Measurements from ENCODE around the gene HIRA.

HIRA gene

GRCh38 chr22:19434829-19435580 lies 3.5 kb upstream of the HIRA start:
- no peak for TF ChIP-seq POLR2A (IDR thresholded peaks at IDR 0.05; ENCODE audit: low read depth, low read length)
- no peak for TF ChIP-seq POLR2AphosphoS5 (IDR thresholded peaks at IDR 0.05; ENCODE audit: low read depth, low read length)
- no peak for TF ChIP-seq TAF1 (IDR thresholded peaks at IDR 0.05; ENCODE audit: borderline replicate concordance, low read depth, low read length)
- DNase-seq (ENCODE audit: insufficient read length) = no peak
- no peak for FAIRE-seq

- no peak for TF ChIP-seq POLR2A (IDR thresholded peaks at IDR 0.05; ENCODE audit: low read depth, low read length)
- TF ChIP-seq POLR2AphosphoS5 (IDR thresholded peaks at IDR 0.05; ENCODE audit: low read depth, low read length) = no peak
- TF ChIP-seq TAF1 (IDR thresholded peaks at IDR 0.05; ENCODE audit: borderline replicate concordance, low read depth, low read length) = no peak
- FAIRE-seq (no peak), DNase-seq (ENCODE audit: insufficient read length) (no peak)
Measured at GRCh38 chr22:19434401-19434800, 2.9 kb upstream of the HIRA start.

GRCh38 chr22:19432133-19432851 lies 759 bp upstream of the HIRA start, which contains the start of gene MRPL40:
Gene MRPL40, plus strand, starts transcription at chr22:19432545. Its CDS starts 10 bp downstream, at chr22:19432555.
- peak; percentile 82 for TF ChIP-seq TAF1 (IDR thresholded peaks at IDR 0.05; ENCODE audit: borderline replicate concordance, low read depth, low read length)
- peak; percentile 96 for TF ChIP-seq POLR2AphosphoS5 (IDR thresholded peaks at IDR 0.05; ENCODE audit: low read depth, low read length)
- TF ChIP-seq POLR2A (IDR thresholded peaks at IDR 0.05; ENCODE audit: low read depth, low read length) = peak; percentile 95
- DNase-seq (ENCODE audit: insufficient read length) = peak; percentile 91
- FAIRE-seq = peak; percentile 99

GRCh38 chr22:19430890-19431541 lies 517 bp downstream of the HIRA start:
- FAIRE-seq = no peak
- TF ChIP-seq POLR2A (IDR thresholded peaks at IDR 0.05; ENCODE audit: low read depth, low read length) (no peak), TAF1 (IDR thresholded peaks at IDR 0.05; ENCODE audit: borderline replicate concordance, low read depth, low read length) (no peak), POLR2AphosphoS5 (IDR thresholded peaks at IDR 0.05; ENCODE audit: low read depth, low read length) (no peak)
- peak; percentile 28 for DNase-seq (ENCODE audit: insufficient read length)

GRCh38 chr22:19429950-19430889 lies 1.3 kb downstream of the HIRA start:
- FAIRE-seq = no peak
- TF ChIP-seq POLR2AphosphoS5 (IDR thresholded peaks at IDR 0.05; ENCODE audit: low read depth, low read length) (no peak), POLR2A (IDR thresholded peaks at IDR 0.05; ENCODE audit: low read depth, low read length) (no peak; the same call in 1 of the 2 replicates), TAF1 (IDR thresholded peaks at IDR 0.05; ENCODE audit: borderline replicate concordance, low read depth, low read length) (0 out of 2 replicates have a peak, but pooled peaks have one; percentile 27)
- peak; percentile 22 for DNase-seq (ENCODE audit: insufficient read length)

- DNase-seq (ENCODE audit: insufficient read length) = no peak
- no peak for FAIRE-seq
- TF ChIP-seq POLR2A (IDR thresholded peaks at IDR 0.05; ENCODE audit: low read depth, low read length) (no peak), TAF1 (IDR thresholded peaks at IDR 0.05; ENCODE audit: borderline replicate concordance, low read depth, low read length) (no peak), POLR2AphosphoS5 (IDR thresholded peaks at IDR 0.05; ENCODE audit: low read depth, low read length) (no peak)
Measured at GRCh38 chr22:19424186-19424500, 7.4 kb downstream of the HIRA start.

- DNase-seq (ENCODE audit: insufficient read length) (no peak), FAIRE-seq (no peak)
- TF ChIP-seq TAF1 (IDR thresholded peaks at IDR 0.05; ENCODE audit: borderline replicate concordance, low read depth, low read length) (no peak), POLR2A (IDR thresholded peaks at IDR 0.05; ENCODE audit: low read depth, low read length) (0 out of 2 replicates have a peak, but pooled peaks have one; percentile 34), POLR2AphosphoS5 (IDR thresholded peaks at IDR 0.05; ENCODE audit: low read depth, low read length) (no peak)
Measured at GRCh38 chr22:19422440-19423301, 8.9 kb downstream of the HIRA start.

GRCh38 chr22:19420321-19420720 lies 11.2 kb downstream of the HIRA start:
- DNase-seq (ENCODE audit: insufficient read length) = no peak
- no peak for TF ChIP-seq POLR2AphosphoS5 (IDR thresholded peaks at IDR 0.05; ENCODE audit: low read depth, low read length)
- TF ChIP-seq TAF1 (IDR thresholded peaks at IDR 0.05; ENCODE audit: borderline replicate concordance, low read depth, low read length) = no peak
- no peak for TF ChIP-seq POLR2A (IDR thresholded peaks at IDR 0.05; ENCODE audit: low read depth, low read length)
- FAIRE-seq = no peak

GRCh38 chr22:19419464-19420178 lies 11.9 kb downstream of the HIRA start:
- peak; percentile 86 for FAIRE-seq
- peak; percentile 20; the same call in 1 of the 2 replicates for TF ChIP-seq POLR2AphosphoS5 (IDR thresholded peaks at IDR 0.05; ENCODE audit: low read depth, low read length)
- no peak for TF ChIP-seq TAF1 (IDR thresholded peaks at IDR 0.05; ENCODE audit: borderline replicate concordance, low read depth, low read length)
- no peak for TF ChIP-seq POLR2A (IDR thresholded peaks at IDR 0.05; ENCODE audit: low read depth, low read length)
- DNase-seq (ENCODE audit: insufficient read length) = peak; percentile 44
